Hypothalamus (tissue), 51 donors: Measurements from ENCODE around the gene NUDT15.

ENCODE experiments used
- DNase-seq, 51 donors: peaks; one replicate each; lab custom pipeline; 2025; lab: John Stamatoyannopoulos, UW

Gene NUDT15

GRCh38 chr13:48037346-48038173 lies at the start of gene NUDT15:
Gene NUDT15 (plus strand): TSS chr13:48037726. CDS start chr13:48037747, 21 bp downstream.
- peak; percentile 56 to 98 (median 91) for DNase-seq

GRCh38 chr13:47990427-47990826 lies 47.1 kb upstream of the NUDT15 start:
- DNase-seq = no peak

GRCh38 chr13:47990920-47991466 lies 46.5 kb upstream of the NUDT15 start:
- DNase-seq = no peak

GRCh38 chr13:47991859-47992258 lies 45.7 kb upstream of the NUDT15 start:
- DNase-seq = no peak

GRCh38 chr13:47997384-47997783 lies 40.1 kb upstream of the NUDT15 start:
- DNase-seq = no peak

- no peak for DNase-seq
Measured at GRCh38 chr13:47999973-48000372, 37.6 kb upstream of the NUDT15 start.

- DNase-seq = peak in 4 of 51 donors; percentile 25 to 58 (median 40)
Measured at GRCh38 chr13:48000559-48001113, 36.9 kb upstream of the NUDT15 start.

GRCh38 chr13:48001114-48001881 lies 36.2 kb upstream of the NUDT15 start, which contains the start of gene SUCLA2:
Gene SUCLA2 (minus strand): TSS chr13:48001273. CDS start chr13:48001269, 4 bp downstream.
- peak; percentile 25 to 92 (median 79) for DNase-seq

GRCh38 chr13:48001999-48002398 lies 35.5 kb upstream of the NUDT15 start:
- DNase-seq = peak in 5 of 51 donors; percentile 1 to 5 (median 2)

- DNase-seq = peak in 5 of 51 donors; percentile 0 to 4 (median 1)
Measured at GRCh38 chr13:48004201-48004600, 33.3 kb upstream of the NUDT15 start.

GRCh38 chr13:48006396-48006795 lies 31.1 kb upstream of the NUDT15 start:
- no peak for DNase-seq

GRCh38 chr13:48009284-48009683 lies 28.2 kb upstream of the NUDT15 start:
- DNase-seq = no peak

GRCh38 chr13:48010698-48011097 lies 26.8 kb upstream of the NUDT15 start:
- DNase-seq = no peak

GRCh38 chr13:48012668-48013067 lies 24.9 kb upstream of the NUDT15 start:
- DNase-seq = no peak

GRCh38 chr13:48014359-48014758 lies 23.2 kb upstream of the NUDT15 start:
- no peak for DNase-seq

- DNase-seq = no peak
Measured at GRCh38 chr13:48018637-48019036, 18.9 kb upstream of the NUDT15 start.

- DNase-seq = no peak
Measured at GRCh38 chr13:48019796-48020195, 17.7 kb upstream of the NUDT15 start.

GRCh38 chr13:48028066-48028465 lies 9.5 kb upstream of the NUDT15 start:
- DNase-seq = no peak

- no peak for DNase-seq
Measured at GRCh38 chr13:48029859-48030258, 7.7 kb upstream of the NUDT15 start.

- DNase-seq = peak in 1 of 51 donors; percentile 24
Measured at GRCh38 chr13:48038761-48039160, 1.2 kb downstream of the NUDT15 start.

GRCh38 chr13:48040049-48040448 lies 2.5 kb downstream of the NUDT15 start:
- DNase-seq = no peak
